OCI-LY7 (cell line): Measurements from ENCODE around the gene KIT. TPM values are rescaled to one million over a fixed set of nuclear protein-coding genes. Genes with fewer than 3 reads are reported as not detected.

Experiments
- BruUV-seq: library from RNA; stranded (reverse); fragments of 400-500 nt; replicated peaks from 2 replicates; lab custom pipeline; 2021; lab: Mats Ljungman, UMichigan
- CTCF ChIA-PET: fragments of 300-600 bp; sonication (Branson Sonifier 250); formaldehyde crosslinking; loops from one replicate; lab custom pipeline; 2022; ENCODE audit warnings: antibody characterized with exemption; ENCODE audit not compliant: unreplicated experiment; lab: Charles Lee
- POLR2A ChIA-PET: fragments of 300-600 bp; sonication (Branson Sonifier 250); formaldehyde crosslinking; loops from one replicate; lab custom pipeline; 2022; ENCODE audit warnings: antibody characterized with exemption; lab: Charles Lee
- DNase-seq: peaks from one replicate; pipeline ENCODE4 v3.0.0-alpha.2; 2015; ENCODE audit warnings: low spot score
- H2AFZ ChIP-seq: fragments of 200-600 bp; sonication (generic), shearing (Covaris generic); 2 replicates; pipeline ENCODE4 v1.6.1; 2014; ENCODE audit warnings: mild to moderate bottlenecking, antibody characterized with exemption, low read length, moderate library complexity
- H3K27ac ChIP-seq: fragments of 200-600 bp; sonication (generic); 2 replicates; pipeline ENCODE4 v1.5.1; 2014; ENCODE audit warnings: mixed run types, low read depth, mild to moderate bottlenecking, moderate library complexity, low read length, inconsistent platforms; ENCODE audit not compliant: poor library complexity, severe bottlenecking
- H3K36me3 ChIP-seq: fragments of 200-600 bp; sonication (generic); 2 replicates; pipeline ENCODE4 v1.6.1; 2014; ENCODE audit warnings: mild to moderate bottlenecking, antibody characterized with exemption, low read length, moderate library complexity, mixed read lengths; ENCODE audit not compliant: insufficient read depth
- H3K4me1 ChIP-seq: fragments of 200-600 bp; sonication (generic); 2 replicates; pipeline ENCODE4 v1.5.1; 2014; ENCODE audit warnings: mild to moderate bottlenecking, low read length; ENCODE audit not compliant: insufficient read depth, poor library complexity, severe bottlenecking
- H3K4me2 ChIP-seq: fragments of 200-600 bp; sonication (generic); 2 replicates; pipeline ENCODE4 v1.6.1; 2014; ENCODE audit warnings: mild to moderate bottlenecking, low read length
- H3K4me3 ChIP-seq: fragments of 200-600 bp; sonication (generic); 2 replicates; pipeline ENCODE4 v1.5.1; 2014; ENCODE audit warnings: mild to moderate bottlenecking, low read depth, low read length; ENCODE audit not compliant: poor library complexity, severe bottlenecking
- H3K79me2 ChIP-seq: fragments of 200-600 bp; sonication (generic); 2 replicates; pipeline ENCODE4 v1.6.1; 2016; ENCODE audit warnings: low read depth, mild to moderate bottlenecking, low read length, moderate library complexity, mixed read lengths; ENCODE audit not compliant: insufficient read depth
- H3K9me2 ChIP-seq: fragments of 200-600 bp; sonication (generic); 2 replicates; pipeline ENCODE4 v1.6.1; 2016; ENCODE audit warnings: mild to moderate bottlenecking, low read length, mixed read lengths; ENCODE audit not compliant: insufficient read depth
- H3K9me3 ChIP-seq: fragments of 200-600 bp; sonication (generic); 2 replicates; pipeline ENCODE4 v1.6.1; 2014; ENCODE audit warnings: mild to moderate bottlenecking, mixed run types, low read length, mixed read lengths
- H4K20me1 ChIP-seq: fragments of 200-600 bp; sonication (generic); 2 replicates; pipeline ENCODE4 v1.6.1; 2014; ENCODE audit warnings: mild to moderate bottlenecking, antibody characterized with exemption, low read length, moderate library complexity, mixed read lengths; ENCODE audit not compliant: insufficient read depth
- CTCF ChIP-seq: fragments of 200-600 bp; sonication (generic); conservative IDR thresholded peaks from 2 replicates; pipeline ENCODE4 v1.5.1; 2014; ENCODE audit warnings: mild to moderate bottlenecking, antibody characterized with exemption, low read length, moderate library complexity, mixed read lengths
- EZH2phosphoT487 ChIP-seq: fragments of 200-600 bp; sonication (generic); IDR thresholded peaks from 2 replicates; pipeline ENCODE4 v1.6.1; 2018; ENCODE audit warnings: low read depth, borderline replicate concordance, mild to moderate bottlenecking, mixed run types, antibody characterized with exemption, low read length, moderate library complexity, mixed read lengths
- intact Hi-C: fragments of 100-400 bp; cut with micrococcal nuclease; formaldehyde crosslinking; loops from one replicate; pipeline ENCODE4 v1.10.0; 2022; ENCODE audit not compliant: unreplicated experiment
- total RNA-seq, 2 experiments: library from RNA; depleted of rRNA in 1 of 2; stranded (reverse); fragments of >200 nt in 1 of 2; shearing (Covaris generic) in 1 of 2; gene quantifications; 2 replicates each; pipeline ENCODE4 v1.2.3, GENCODE V29; 2014 to 2022

KIT gene
- total RNA-seq, 2 experiments from 2014 or later, result not detected

GRCh38 chr4:54658252-54659093 lies 716 bp downstream of the KIT start:
- CTCF ChIA-PET, result no interaction called here
- H3K4me3 ChIP-seq, result no peak overlapping the region
- no peaks in the 10 kb centered on the region for H3K36me3 ChIP-seq
- H4K20me1 ChIP-seq, result no peaks in the 10 kb centered on the region
- DNase-seq, result no peak
- POLR2A ChIA-PET, result no interaction called here
- no peak overlapping the region for H2AFZ ChIP-seq
- H3K27ac ChIP-seq, result no peak overlapping the region
- no peak for TF ChIP-seq CTCF
- TF ChIP-seq EZH2phosphoT487, result no peak
- no peaks in the 10 kb centered on the region for H3K9me2 ChIP-seq
- intact Hi-C loops, result no loop called here
- H3K4me1 ChIP-seq, result no peaks in the 10 kb centered on the region
- no peaks in the 10 kb centered on the region for H3K9me3 ChIP-seq
- BruUV-seq, result no TSS peak
- no peak overlapping the region for H3K4me2 ChIP-seq
- H3K79me2 ChIP-seq, result no peaks in the 10 kb centered on the region

DNA sequence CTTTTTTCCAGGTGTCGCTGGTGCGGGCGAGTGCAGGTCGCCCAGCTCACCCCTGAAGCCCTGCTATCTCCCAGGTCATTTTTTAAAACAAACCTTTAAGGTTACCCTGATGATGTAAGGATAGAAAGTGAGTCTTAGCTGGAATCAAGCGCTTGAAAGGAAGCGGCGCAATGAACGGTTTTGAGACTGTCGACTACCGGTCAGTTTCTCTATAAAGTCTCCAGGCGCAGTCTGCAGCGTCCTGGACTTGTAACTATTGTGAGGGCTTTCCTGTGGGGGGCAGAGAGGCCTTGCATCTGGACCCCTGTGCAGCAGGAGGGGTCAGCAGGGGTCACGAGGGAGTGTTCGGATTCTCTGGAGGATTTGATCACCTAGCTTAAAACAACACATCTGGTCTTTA lies 1.6 kb downstream of the KIT start:
- DNase-seq, result no peak
- H3K36me3 ChIP-seq, result no peaks in the 10 kb centered on the region
- H2AFZ ChIP-seq, result no peak overlapping the region
- TF ChIP-seq EZH2phosphoT487 (no peak), CTCF (no peak)
- no peak overlapping the region for H3K4me3 ChIP-seq
- no TSS peak for BruUV-seq
- no peaks in the 10 kb centered on the region for H3K9me3 ChIP-seq
- no peaks in the 10 kb centered on the region for H4K20me1 ChIP-seq
- no peaks in the 10 kb centered on the region for H3K4me1 ChIP-seq
- H3K9me2 ChIP-seq, result no peaks in the 10 kb centered on the region
- POLR2A ChIA-PET, result no interaction called here
- no peak overlapping the region for H3K27ac ChIP-seq
- H3K4me2 ChIP-seq, result no peak overlapping the region
- no peaks in the 10 kb centered on the region for H3K79me2 ChIP-seq
- CTCF ChIA-PET, result no interaction called here
- intact Hi-C loops, result no loop called here
